Measurements from ENCODE around the gene FGD2. TPM values are rescaled to one million over a fixed set of nuclear protein-coding genes. Genes with fewer than 3 reads are reported as not detected.

FGD2 gene
- total and polyA plus RNA-seq, 2 donors (not counting 1 experiment from before 2014, with no cell fraction given), result 352 to 682 TPM

DNA sequence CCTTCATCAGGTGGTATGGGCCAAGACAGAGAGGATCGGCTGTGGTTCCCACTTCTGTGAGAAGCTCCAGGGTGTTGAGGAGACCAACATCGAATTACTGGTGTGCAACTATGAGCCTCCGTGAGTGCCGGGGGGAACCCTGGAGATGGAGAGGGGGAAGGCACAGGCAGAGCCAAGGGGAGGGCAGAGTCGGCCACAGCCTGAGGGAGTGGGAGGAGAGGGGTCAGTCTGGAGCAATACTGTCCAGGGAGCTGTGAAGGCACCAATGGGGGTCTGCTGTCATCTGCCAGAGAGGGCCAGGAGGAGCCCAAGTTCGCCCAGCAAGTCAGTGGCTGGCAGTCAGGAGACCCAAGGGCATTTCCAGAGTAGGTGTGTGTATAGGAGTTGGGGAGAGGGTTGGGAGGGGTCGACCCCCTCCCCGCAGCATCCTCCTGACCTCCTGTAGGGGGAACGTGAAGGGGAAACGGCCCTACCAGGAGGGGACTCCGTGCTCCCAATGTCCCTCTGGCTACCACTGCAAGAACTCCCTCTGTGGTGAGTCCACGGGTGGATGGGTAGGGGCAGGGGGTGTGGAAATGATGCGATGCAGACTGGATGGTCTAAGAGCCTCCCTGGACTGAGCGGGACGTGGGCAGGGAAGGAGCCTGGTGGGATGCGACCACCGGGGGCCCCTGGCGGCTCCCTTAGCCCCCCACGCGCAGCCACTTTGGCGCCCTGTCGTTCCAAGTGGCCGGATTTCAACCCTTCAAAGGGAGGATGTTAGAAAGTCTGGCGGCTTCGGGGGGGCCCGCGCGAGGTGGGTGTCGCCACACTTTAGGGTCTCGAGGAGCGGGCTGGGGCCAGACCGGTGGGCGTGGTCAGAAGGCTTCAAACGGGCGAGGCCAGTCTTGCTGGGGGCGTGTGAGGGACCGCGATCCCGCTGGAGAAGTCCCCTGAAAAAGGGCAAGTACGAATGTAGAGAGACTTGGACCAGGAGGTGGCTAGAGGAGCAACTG is 43.7 kb upstream of the FGD2 start:
- Mint-ChIP-seq H3K27me3 (no peaks in the 10 kb centered on the region), H3K27ac (peak overlapping the region; percentile 56), H3K4me3 (peak overlapping the region; percentile 49), H3K4me1 (peaks cover 37% of the 10 kb centered on the region), H3K9me3 (ENCODE audit: insufficient read depth) (no peaks in the 10 kb centered on the region)
- no peak for TF ChIP-seq EZH2 (IDR thresholded peaks at IDR 0.05; ENCODE audit: borderline replicate concordance, insufficient read depth, low read depth, low read length, poor library complexity, severe bottlenecking)
- TF ChIP-seq, protein P1, sequence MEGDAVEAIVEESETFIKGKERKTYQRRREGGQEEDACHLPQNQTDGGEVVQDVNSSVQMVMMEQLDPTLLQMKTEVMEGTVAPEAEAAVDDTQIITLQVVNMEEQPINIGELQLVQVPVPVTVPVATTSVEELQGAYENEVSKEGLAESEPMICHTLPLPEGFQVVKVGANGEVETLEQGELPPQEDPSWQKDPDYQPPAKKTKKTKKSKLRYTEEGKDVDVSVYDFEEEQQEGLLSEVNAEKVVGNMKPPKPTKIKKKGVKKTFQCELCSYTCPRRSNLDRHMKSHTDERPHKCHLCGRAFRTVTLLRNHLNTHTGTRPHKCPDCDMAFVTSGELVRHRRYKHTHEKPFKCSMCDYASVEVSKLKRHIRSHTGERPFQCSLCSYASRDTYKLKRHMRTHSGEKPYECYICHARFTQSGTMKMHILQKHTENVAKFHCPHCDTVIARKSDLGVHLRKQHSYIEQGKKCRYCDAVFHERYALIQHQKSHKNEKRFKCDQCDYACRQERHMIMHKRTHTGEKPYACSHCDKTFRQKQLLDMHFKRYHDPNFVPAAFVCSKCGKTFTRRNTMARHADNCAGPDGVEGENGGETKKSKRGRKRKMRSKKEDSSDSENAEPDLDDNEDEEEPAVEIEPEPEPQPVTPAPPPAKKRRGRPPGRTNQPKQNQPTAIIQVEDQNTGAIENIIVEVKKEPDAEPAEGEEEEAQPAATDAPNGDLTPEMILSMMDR (IDR thresholded peaks at IDR 0.05), result no peak
- H2AFZ ChIP-seq (ENCODE audit: insufficient read depth, low read depth, low read length, poor library complexity, severe bottlenecking), result peak overlapping the region; percentile 64
- peak overlapping the region; percentile 67 for H3K4me2 ChIP-seq (replicated peaks; ENCODE audit: low read depth, low read length, poor library complexity, severe bottlenecking)
- no peak for DNase-seq
- CTCF ChIA-PET, result no interaction called here
- no peaks in the 10 kb centered on the region for H4K20me1 ChIP-seq (ENCODE audit: control insufficient read depth, insufficient read depth, low read length, poor library complexity, severe bottlenecking)
- no peaks in the 10 kb centered on the region for H3K9me3 ChIP-seq (ENCODE audit: control extremely low read depth in 1 of 3, control insufficient read depth in 2 of 3, insufficient read depth in 1 of 3, low read length in 2 of 3)
- ATAC-seq (ENCODE audit: low read depth), result no peak
- no peak overlapping the region for H3K4me3 ChIP-seq (ENCODE audit: control extremely low read depth in 1 of 5, extremely low read depth in 1 of 5, insufficient read depth in 1 of 5, low read depth in 2 of 5, low read length in 4 of 5)
- H3K79me2 ChIP-seq (ENCODE audit: control insufficient read depth, insufficient read depth, low read length), result no peaks in the 10 kb centered on the region
- no peaks in the 10 kb centered on the region for H3K36me3 ChIP-seq (replicated peaks in 1 of 2; ENCODE audit: control extremely low read depth in 1 of 2, control insufficient read depth in 1 of 2, extremely low read depth in 1 of 2, insufficient read depth in 2 of 2, low read length in 1 of 2)
- H3K27me3 ChIP-seq (replicated peaks in 1 of 4; ENCODE audit: control extremely low read depth in 1 of 4, control insufficient read depth in 3 of 4, insufficient read depth in 4 of 4, low read length in 3 of 4), result no peaks in the 10 kb centered on the region
- no peak overlapping the region for H3K27ac ChIP-seq (ENCODE audit: low read length in 2 of 2)
- POLR2A ChIA-PET, result no interaction called here
- 66% methylated on average over 40 of the region's 40 CpGs for WGBS (ENCODE audit: insufficient coverage)
- no peak overlapping the region for H3K9ac ChIP-seq (ENCODE audit: low read length)
- H3K4me1 ChIP-seq (ENCODE audit: control insufficient read depth in 2 of 2, insufficient read depth in 2 of 2, low read length in 2 of 2), result peaks cover 22 to 30% of the 10 kb centered on the region in 2 donors
- intact Hi-C loops (cut with micrococcal nuclease), result loop anchor here (2.0 kb wide), 1 partner anchor 45 kb away; no protein-coding TSS in a partner anchor
